A549 (cell line): Measurements from ENCODE around the gene FADS6. TPM values are rescaled to one million over a fixed set of nuclear protein-coding genes. Genes with fewer than 3 reads are reported as not detected.

Experiments used
- ATAC-seq, 2 experiments: fragments of 200-7000 bp in 1 of 2; fragments of >200 bp in 1 of 2; cut with Nextera tagmentation in 1 of 2; cut with Tn5 transposase in 1 of 2; 3 replicates each; pipeline versions ENCODE4 v1.8.0 to v1.9.1; 2018 to 2020; ENCODE audit warnings: mild to moderate bottlenecking in 1 of 2, moderate library complexity in 1 of 2
- CTCF ChIA-PET: fragments of 300-600 bp; sonication (Branson Sonifier 250); formaldehyde crosslinking; extraction: SDS; loops from one replicate; lab custom pipeline; 2021; ENCODE audit warnings: antibody characterized with exemption, inconsistent platforms; lab: Yijun Ruan, JAX
- POLR2A ChIA-PET: fragments of 350-600 bp; formaldehyde crosslinking; extraction: SDS; loops from one replicate; lab custom pipeline; 2021; ENCODE audit warnings: antibody characterized with exemption, inconsistent platforms; lab: Yijun Ruan, JAX
- DNase-seq, 2 experiments: peaks; one replicate each; pipeline versions ENCODE4 v3.0.0 to v3.0.0-alpha.2; 2011 to 2016; ENCODE audit warnings: low read depth in 1 of 2, low spot score in 1 of 2
- FAIRE-seq: peaks from 2 replicates; lab custom pipeline; 2011; peaks lifted over from hg19 to GRCh38; lab: Jason Lieb, UNC
- H3K27ac ChIP-seq, 2 experiments: fragments of >200 bp; sonication (Bioruptor Twin); formaldehyde crosslinking; 3 replicates each; pipeline ENCODE4 v1.5.1; 2016 to 2017
- H3K4me1 ChIP-seq: fragments of >200 bp; sonication (Bioruptor Twin); formaldehyde crosslinking; 3 replicates; pipeline ENCODE4 v1.6.1; 2016
- H3K4me2 ChIP-seq: fragments of >200 bp; sonication (Bioruptor Twin); formaldehyde crosslinking; 3 replicates; pipeline ENCODE4 v1.6.1; 2016
- H3K4me3 ChIP-seq: fragments of >200 bp; sonication (Bioruptor Twin); formaldehyde crosslinking; 3 replicates; pipeline ENCODE4 v1.5.1; 2016
- H3K9me3 ChIP-seq: fragments of >200 bp; sonication (Bioruptor Twin); formaldehyde crosslinking; 3 replicates; pipeline ENCODE4 v1.6.1; 2016
- BHLHE40 ChIP-seq: IDR thresholded peaks from 2 replicates; pipeline ENCODE4 v1.6.1; 2012; ENCODE audit warnings: low read depth, low read length, inconsistent platforms
- CTCF ChIP-seq: fragments of >200 bp; sonication (Bioruptor Twin); formaldehyde crosslinking; IDR thresholded peaks from 3 replicates; pipeline ENCODE4 v1.5.1; 2016
- E2F6 ChIP-seq: IDR thresholded peaks from 2 replicates; pipeline ENCODE4 v1.6.1; 2012; ENCODE audit warnings: low read depth, borderline replicate concordance
- EHF ChIP-seq: fragments of 250-450 bp; sonication (Bioruptor Pico); IDR thresholded peaks from 2 replicates; pipeline ENCODE4 v1.5.0; 2020; ENCODE audit warnings: mild to moderate bottlenecking
- ESRRA ChIP-seq: fragments of 150-350 bp; IDR thresholded peaks from 2 replicates; pipeline ENCODE4 v1.6.1; 2014; ENCODE audit warnings: mild to moderate bottlenecking, low read length, borderline replicate concordance
- FOSB ChIP-seq: fragments of 250-450 bp; sonication (Bioruptor Pico); IDR thresholded peaks from 2 replicates; pipeline ENCODE4 v1.5.0; 2020; ENCODE audit warnings: mild to moderate bottlenecking, moderate library complexity
- HEYL ChIP-seq: fragments of 250-450 bp; sonication (Bioruptor Pico); IDR thresholded peaks from 2 replicates; pipeline ENCODE4 v1.8.0; 2021; ENCODE audit warnings: mild to moderate bottlenecking, moderate library complexity
- HOXB13 ChIP-seq: fragments of 250-450 bp; sonication (Bioruptor Pico); IDR thresholded peaks from 2 replicates; pipeline ENCODE4 v1.5.0; 2020; ENCODE audit warnings: low read depth, mild to moderate bottlenecking, moderate library complexity
- KDM5A ChIP-seq: fragments of 200-600 bp; sonication (generic); IDR thresholded peaks from 2 replicates; pipeline ENCODE4 v1.6.1; 2016; ENCODE audit warnings: antibody characterized with exemption, mild to moderate bottlenecking
- NFE2L2 ChIP-seq: fragments of 150-350 bp; conservative IDR thresholded peaks from 2 replicates; pipeline ENCODE4 v1.6.1; 2014; ENCODE audit warnings: low read length
- POLR2A ChIP-seq: IDR thresholded peaks from 2 replicates; pipeline ENCODE4 v1.6.1; 2012; ENCODE audit warnings: mild to moderate bottlenecking, low read length
- RFX5 ChIP-seq: fragments of 450-650 bp; IDR thresholded peaks from 2 replicates; pipeline ENCODE4 v1.7.1; 2014; ENCODE audit warnings: antibody characterized with exemption, mild to moderate bottlenecking, moderate library complexity
- RNF2 ChIP-seq: fragments of 200-600 bp; sonication (generic); IDR thresholded peaks from 2 replicates; pipeline ENCODE4 v1.6.1; 2016; ENCODE audit warnings: low read depth, mild to moderate bottlenecking, antibody characterized with exemption, moderate library complexity, borderline replicate concordance
- SMC3 ChIP-seq: fragments of >200 bp; sonication (Bioruptor Twin); formaldehyde crosslinking; IDR thresholded peaks from 3 replicates; pipeline ENCODE4 v1.6.1; 2018; ENCODE audit warnings: inconsistent platforms
- TFCP2L1 ChIP-seq: fragments of 250-450 bp; sonication (Bioruptor Pico); IDR thresholded peaks from 2 replicates; pipeline ENCODE4 v1.5.0; 2021; ENCODE audit warnings: mild to moderate bottlenecking
- TP53 ChIP-seq: fragments of 250-450 bp; sonication (Bioruptor Pico); IDR thresholded peaks from 2 replicates; pipeline ENCODE4 v1.5.0; 2021; ENCODE audit warnings: mild to moderate bottlenecking, moderate library complexity
- ZFP36 ChIP-seq: fragments of 450-650 bp; IDR thresholded peaks from 2 replicates; pipeline ENCODE4 v1.6.1; 2014; ENCODE audit warnings: borderline replicate concordance; ENCODE audit not compliant: partially characterized antibody
- WGBS: methylation state at CpG from one replicate; pipeline ENCODE4 v1.1.6; 2017; ENCODE audit errors: missing lambda C conversion rate; 5-methylcytosine and 5-hydroxymethylcytosine counted together
- polyA plus RNA-seq, 4 experiments: library from polyadenylated mRNA; depleted of rRNA in 3 of 4; stranded (reverse); fragments of >200 nt; fragmentation: RNase III in 1 of 4; extraction: RNeasy Plus Mini Kit Qiagen cat#74134 plus additional on column Dnase treatment in 1 of 4; gene quantifications; 2 replicates in 3 of 4; 3 replicates in 1 of 4; pipeline ENCODE4 v1.2.3, GENCODE V29; 2011 to 2017
- TF ChIP-seq, protein P1 (sequence below): IDR thresholded peaks from 2 replicates; pipeline ENCODE4 v1.6.1; 2012
- TF ChIP-seq, protein P2 (sequence below): fragments of 200-600 bp; sonication (generic); IDR thresholded peaks from 2 replicates; pipeline ENCODE4 v1.6.1; 2016; ENCODE audit warnings: antibody characterized with exemption, mild to moderate bottlenecking, moderate library complexity

Gene FADS6
- polyA plus RNA-seq, 2 of the 4 experiments (the other 2 are of a cell fraction), result 0.04 TPM; not detected in 1

DNA sequence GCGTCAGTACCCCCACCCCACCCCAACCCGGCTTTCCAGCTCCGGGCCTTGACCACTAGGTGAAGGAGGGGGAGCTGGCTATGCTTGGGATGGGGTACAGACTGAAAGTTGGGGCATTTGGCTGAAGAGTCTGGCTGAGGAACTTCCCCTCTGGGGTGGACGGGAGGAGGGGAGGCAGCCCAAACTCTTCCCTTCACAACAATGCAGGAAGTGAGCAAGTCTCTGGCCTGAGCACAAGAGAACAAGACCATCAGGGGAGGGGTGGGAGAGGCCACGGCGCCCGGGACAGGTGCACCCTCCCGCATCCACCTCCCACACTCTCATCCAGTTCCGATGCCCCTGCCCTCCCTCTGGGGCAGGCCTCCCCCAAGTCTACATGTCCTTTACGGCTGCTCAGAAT, 24.0 kb upstream of the FADS6 start:
- ChIA-PET POLR2A (no interaction called here), CTCF (interaction anchor here (0.9 to 42.0 kb wide), 5 partner anchors 8 to 84 kb away, joined by 3 to 1448 read pairs (median 4); partner anchors contain the start of gene HID1)
- ATAC-seq, result no peak
- no peak overlapping the region for H3K4me3 ChIP-seq
- TF ChIP-seq, protein P1, sequence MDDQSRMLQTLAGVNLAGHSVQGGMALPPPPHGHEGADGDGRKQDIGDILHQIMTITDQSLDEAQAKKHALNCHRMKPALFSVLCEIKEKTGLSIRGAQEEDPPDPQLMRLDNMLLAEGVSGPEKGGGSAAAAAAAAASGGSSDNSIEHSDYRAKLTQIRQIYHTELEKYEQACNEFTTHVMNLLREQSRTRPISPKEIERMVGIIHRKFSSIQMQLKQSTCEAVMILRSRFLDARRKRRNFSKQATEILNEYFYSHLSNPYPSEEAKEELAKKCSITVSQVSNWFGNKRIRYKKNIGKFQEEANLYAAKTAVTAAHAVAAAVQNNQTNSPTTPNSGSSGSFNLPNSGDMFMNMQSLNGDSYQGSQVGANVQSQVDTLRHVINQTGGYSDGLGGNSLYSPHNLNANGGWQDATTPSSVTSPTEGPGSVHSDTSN, result no peak
- no peak for TF ChIP-seq RNF2
- no peak for TF ChIP-seq FOSB (CRISPR knock-in tag)
- TF ChIP-seq RFX5, result no peak
- TF ChIP-seq SMC3, result no peak
- H3K4me1 ChIP-seq, result peaks cover 5% of the 10 kb centered on the region; the same call in 1 of the 3 replicates
- no peak for DNase-seq
- H3K9me3 ChIP-seq, result no peaks in the 10 kb centered on the region
- 80% methylated on average over 10 of the region's 10 CpGs for WGBS
- no peak overlapping the region for H3K4me2 ChIP-seq
- no peak overlapping the region for H3K27ac ChIP-seq
- no peak for FAIRE-seq

GRCh38 chr17:74916851-74917199, 23.4 kb upstream of the FADS6 start:
- TF ChIP-seq CTCF (no peak), POLR2A (no peak), NFE2L2 (no peak), E2F6 (no peak), TFCP2L1 (CRISPR knock-in tag) (no peak), KDM5A (no peak), BHLHE40 (no peak), HOXB13 (CRISPR knock-in tag) (no peak), EHF (CRISPR knock-in tag) (no peak), TP53 (CRISPR knock-in tag) (no peak), ESRRA (no peak), HEYL (no peak), ZFP36 (no peak)
- TF ChIP-seq, protein P2, sequence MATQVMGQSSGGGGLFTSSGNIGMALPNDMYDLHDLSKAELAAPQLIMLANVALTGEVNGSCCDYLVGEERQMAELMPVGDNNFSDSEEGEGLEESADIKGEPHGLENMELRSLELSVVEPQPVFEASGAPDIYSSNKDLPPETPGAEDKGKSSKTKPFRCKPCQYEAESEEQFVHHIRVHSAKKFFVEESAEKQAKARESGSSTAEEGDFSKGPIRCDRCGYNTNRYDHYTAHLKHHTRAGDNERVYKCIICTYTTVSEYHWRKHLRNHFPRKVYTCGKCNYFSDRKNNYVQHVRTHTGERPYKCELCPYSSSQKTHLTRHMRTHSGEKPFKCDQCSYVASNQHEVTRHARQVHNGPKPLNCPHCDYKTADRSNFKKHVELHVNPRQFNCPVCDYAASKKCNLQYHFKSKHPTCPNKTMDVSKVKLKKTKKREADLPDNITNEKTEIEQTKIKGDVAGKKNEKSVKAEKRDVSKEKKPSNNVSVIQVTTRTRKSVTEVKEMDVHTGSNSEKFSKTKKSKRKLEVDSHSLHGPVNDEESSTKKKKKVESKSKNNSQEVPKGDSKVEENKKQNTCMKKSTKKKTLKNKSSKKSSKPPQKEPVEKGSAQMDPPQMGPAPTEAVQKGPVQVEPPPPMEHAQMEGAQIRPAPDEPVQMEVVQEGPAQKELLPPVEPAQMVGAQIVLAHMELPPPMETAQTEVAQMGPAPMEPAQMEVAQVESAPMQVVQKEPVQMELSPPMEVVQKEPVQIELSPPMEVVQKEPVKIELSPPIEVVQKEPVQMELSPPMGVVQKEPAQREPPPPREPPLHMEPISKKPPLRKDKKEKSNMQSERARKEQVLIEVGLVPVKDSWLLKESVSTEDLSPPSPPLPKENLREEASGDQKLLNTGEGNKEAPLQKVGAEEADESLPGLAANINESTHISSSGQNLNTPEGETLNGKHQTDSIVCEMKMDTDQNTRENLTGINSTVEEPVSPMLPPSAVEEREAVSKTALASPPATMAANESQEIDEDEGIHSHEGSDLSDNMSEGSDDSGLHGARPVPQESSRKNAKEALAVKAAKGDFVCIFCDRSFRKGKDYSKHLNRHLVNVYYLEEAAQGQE, result no peak
- TF ChIP-seq, all 56 proteins: peak for 0
- POLR2A ChIA-PET, result no interaction called here
- Histone ChIP-seq H3K4me1 (peaks cover 5% of the 10 kb centered on the region; the same call in 1 of the 3 replicates), H3K4me2 (no peak overlapping the region), H3K27ac (no peak overlapping the region), H3K9me3 (no peaks in the 10 kb centered on the region), H3K4me3 (no peak overlapping the region)
- no peak for DNase-seq
- CTCF ChIA-PET, result interaction anchor here (0.9 to 42.0 kb wide), 6 partner anchors 9 to 85 kb away, joined by 3 to 1448 read pairs (median 4); partner anchors contain the start of gene HID1
- ATAC-seq, result no peak
- 85% methylated on average over 11 of the region's 11 CpGs for WGBS
- no peak for FAIRE-seq
